GM12801 (cell line): Measurements from ENCODE around the gene PGRMC1.

Experiments used
- TF ChIP-seq, protein P1 (sequence below): IDR thresholded peaks from one replicate; pipeline ENCODE4 v1.5.1; 2011; ENCODE audit warnings: control low read depth; ENCODE audit not compliant: insufficient read length; ENCODE audit errors: extremely low read depth

The PGRMC1 gene

GRCh38 chrX:119252716-119253115 is 16.6 kb downstream of the PGRMC1 start:
- TF ChIP-seq, protein P1, sequence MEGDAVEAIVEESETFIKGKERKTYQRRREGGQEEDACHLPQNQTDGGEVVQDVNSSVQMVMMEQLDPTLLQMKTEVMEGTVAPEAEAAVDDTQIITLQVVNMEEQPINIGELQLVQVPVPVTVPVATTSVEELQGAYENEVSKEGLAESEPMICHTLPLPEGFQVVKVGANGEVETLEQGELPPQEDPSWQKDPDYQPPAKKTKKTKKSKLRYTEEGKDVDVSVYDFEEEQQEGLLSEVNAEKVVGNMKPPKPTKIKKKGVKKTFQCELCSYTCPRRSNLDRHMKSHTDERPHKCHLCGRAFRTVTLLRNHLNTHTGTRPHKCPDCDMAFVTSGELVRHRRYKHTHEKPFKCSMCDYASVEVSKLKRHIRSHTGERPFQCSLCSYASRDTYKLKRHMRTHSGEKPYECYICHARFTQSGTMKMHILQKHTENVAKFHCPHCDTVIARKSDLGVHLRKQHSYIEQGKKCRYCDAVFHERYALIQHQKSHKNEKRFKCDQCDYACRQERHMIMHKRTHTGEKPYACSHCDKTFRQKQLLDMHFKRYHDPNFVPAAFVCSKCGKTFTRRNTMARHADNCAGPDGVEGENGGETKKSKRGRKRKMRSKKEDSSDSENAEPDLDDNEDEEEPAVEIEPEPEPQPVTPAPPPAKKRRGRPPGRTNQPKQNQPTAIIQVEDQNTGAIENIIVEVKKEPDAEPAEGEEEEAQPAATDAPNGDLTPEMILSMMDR = no peak

- TF ChIP-seq, protein P1 = no peak
These were observed 30.4 kb downstream of the PGRMC1 start for GRCh38 chrX:119266364-119266995.

DNA sequence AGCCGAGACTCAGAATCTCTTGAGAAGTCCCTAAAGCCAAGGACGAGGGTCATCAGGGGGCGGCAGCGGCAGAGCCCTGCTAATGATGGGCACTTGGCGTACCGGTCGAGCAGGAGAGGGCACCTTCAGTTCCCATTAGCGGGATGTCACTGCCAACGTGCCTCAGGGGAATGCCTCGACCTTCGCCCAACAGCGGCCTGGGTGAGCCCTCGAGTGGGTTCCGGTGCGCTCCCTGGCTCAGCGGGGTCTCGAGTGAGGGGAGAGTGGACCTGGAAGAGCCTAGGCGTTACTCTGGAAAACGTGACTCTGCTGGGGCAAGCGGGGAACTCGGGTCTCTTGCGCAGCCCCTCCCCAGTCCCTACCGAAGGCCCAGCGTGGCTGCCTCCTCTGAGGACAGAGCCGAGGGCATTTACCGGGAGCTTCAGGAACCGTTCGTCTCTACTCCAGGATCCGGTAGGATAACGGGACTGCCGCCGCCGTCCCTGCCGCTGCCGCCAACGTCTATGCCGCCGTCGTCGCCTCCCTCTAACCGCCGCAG is 36.9 kb downstream of the PGRMC1 start:
- TF ChIP-seq, protein P1 = no peak

DNA sequence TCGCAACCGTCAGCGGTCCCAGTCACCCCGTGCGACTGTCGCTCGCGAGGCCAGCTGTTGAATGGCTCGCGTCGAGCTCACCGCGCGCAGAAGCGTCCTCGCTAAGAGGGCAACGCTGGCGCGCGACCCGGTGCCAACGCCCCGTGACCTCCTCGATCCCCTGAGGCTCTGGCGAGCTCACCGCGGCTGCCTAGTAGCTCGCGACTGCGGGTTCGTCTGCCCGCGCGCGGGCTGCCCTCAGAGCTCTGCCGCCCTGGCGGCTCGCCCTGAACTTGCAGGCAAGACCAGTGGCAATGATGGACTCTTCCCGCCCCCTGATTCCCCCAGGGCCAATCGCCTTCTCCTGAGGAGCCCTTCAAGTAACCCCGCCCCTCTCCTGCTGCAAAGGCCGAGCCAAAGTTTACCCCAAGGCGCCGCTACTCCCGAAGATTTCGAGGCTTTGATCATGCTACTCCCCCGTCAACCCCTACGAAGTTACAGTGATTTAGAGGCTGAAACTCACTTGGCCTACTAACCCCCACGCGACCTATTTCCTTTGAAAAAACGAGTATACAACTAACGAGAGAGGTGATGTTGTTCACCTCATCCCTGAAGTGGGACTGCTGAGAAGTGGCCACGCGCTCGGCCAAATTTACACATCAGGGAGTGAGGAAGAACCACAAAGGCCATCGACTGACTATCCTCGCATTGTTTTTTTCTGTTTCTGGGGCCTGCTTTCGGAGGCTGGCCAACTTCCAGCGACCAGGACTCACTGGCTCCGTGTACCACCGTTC is 37.5 kb downstream of the PGRMC1 start:
- TF ChIP-seq, protein P1 = no peak

DNA sequence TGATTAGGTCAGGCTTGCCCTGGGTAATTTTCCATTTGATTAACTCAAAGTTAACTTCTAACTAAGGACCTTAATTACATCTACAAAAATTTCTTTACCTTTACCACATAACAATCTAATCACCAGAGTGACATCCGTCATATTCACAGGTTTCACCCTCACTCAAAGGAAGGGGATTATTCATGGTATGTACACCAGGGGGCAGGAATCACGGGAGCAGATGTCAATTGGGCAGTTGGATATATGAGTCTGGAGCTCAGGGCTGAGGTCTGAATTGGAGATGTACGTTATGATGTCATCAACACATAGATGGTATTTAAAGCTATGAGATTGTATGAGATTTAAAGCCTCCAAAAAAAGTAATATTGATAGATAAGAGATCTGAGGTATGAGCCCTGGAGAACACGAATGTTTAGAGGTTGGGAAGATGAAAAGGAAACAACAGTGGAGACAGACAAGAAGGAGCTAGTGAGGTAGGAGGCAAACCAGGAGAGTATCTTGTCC is 52.9 kb downstream of the PGRMC1 start:
- TF ChIP-seq, protein P1 = no peak

DNA sequence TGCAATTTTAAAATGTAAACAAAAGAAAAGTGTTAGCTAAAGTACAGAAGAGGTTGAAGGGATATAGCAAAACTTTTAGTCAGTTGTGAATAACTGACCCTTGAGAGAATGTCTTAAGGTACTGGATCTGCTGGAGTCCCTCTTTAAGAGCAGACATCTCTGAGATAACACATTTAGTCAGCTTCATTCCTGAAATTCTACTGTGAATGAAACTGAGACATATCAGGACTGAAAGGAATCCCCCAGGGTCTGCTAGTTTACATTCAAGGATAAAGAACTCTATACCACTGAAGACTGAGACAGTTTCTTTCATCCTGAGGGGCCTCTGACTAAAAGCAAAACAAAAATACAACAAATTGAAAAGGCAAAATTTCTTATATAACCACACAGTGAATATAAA is 54.4 kb downstream of the PGRMC1 start:
- TF ChIP-seq, protein P1 = no peak

DNA sequence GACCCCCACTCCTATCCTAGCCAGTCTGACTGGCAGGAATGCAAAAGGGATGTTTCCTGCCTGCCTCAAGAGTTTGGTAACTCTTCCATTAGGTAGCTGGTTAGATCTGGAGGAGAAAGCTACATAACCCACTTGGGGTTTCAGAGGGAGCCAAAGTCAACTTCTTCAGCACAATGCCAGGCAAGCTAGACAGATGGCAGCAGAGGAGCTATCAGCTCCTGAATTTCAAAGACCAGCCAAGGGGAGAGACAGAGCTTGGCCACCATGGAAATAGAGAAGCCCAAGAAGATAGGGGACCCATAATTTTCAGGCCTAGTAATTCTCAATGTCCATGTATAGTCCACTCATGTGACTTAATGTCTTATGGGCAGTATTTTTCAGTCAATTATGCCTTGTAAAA is 56.4 kb downstream of the PGRMC1 start:
- TF ChIP-seq, protein P1 = no peak
